HepG2 (cell line): ENCODE results near the gene TM9SF2. TPM values are rescaled to one million over a fixed set of nuclear protein-coding genes. Genes with fewer than 3 reads are reported as not detected.

Source experiments
- ATAC-seq: fragments of 200-7000 bp; cut with Tn5 transposase; 3 replicates; pipeline ENCODE4 v1.9.1; 2020; ENCODE audit warnings: mild to moderate bottlenecking, moderate library complexity
- BruUV-seq: library from RNA; stranded (reverse); fragments of 400-500 nt; replicated peaks from 2 replicates; lab custom pipeline; 2021; lab: Mats Ljungman, UMichigan
- CTCF ChIA-PET: fragments of 300-600 bp; formaldehyde crosslinking; extraction: SDS; loops from one replicate; lab custom pipeline; 2021; ENCODE audit warnings: low total read pairs, inconsistent platforms, low intra/inter-chr PET ratio; lab: Yijun Ruan, JAX
- POLR2A ChIA-PET: fragments of 350-600 bp; sonication (Branson Sonifier 250); formaldehyde crosslinking; loops from one replicate; lab custom pipeline; 2020; ENCODE audit warnings: antibody characterized with exemption, inconsistent platforms; lab: Yijun Ruan, JAX
- DNase-seq: peaks from one replicate; pipeline ENCODE4 v3.0.0-alpha.2; 2015; ENCODE audit warnings: low spot score
- FAIRE-seq: peaks from 3 replicates; lab custom pipeline; 2011; peaks lifted over from hg19 to GRCh38; lab: Jason Lieb, UNC
- H2AFZ ChIP-seq: one replicate; pipeline ENCODE4 v1.6.1; 2011; ENCODE audit warnings: low read length, inconsistent platforms
- H3K27ac ChIP-seq: fragments of 300-600 bp; 3 replicates; pipeline ENCODE4 v1.8.0; 2011; ENCODE audit warnings: mixed run types, mild to moderate bottlenecking, mixed read lengths, low read length, inconsistent platforms; ENCODE audit not compliant: insufficient read depth; ENCODE audit errors: extremely low read length
- H3K27me3 ChIP-seq, 2 experiments: fragments of 200-600 bp in 1 of 2; 2 replicates in 1 of 2; 3 replicates in 1 of 2; pipeline versions ENCODE4 v1.6.0 to v1.8.0; 2011; ENCODE audit warnings: low read length in 2 of 2, mild to moderate bottlenecking in 2 of 2, moderate library complexity in 2 of 2, inconsistent platforms in 1 of 2; ENCODE audit not compliant: insufficient read depth in 2 of 2, control insufficient read depth in 1 of 2
- H3K36me3 ChIP-seq, 2 experiments: fragments of 200-600 bp in 1 of 2; replicated peaks in 1 of 2; 2 replicates in 1 of 2; 3 replicates in 1 of 2; pipeline versions ENCODE4 v1.5.1 to v1.8.0; 2011; ENCODE audit warnings: low read length in 2 of 2, inconsistent platforms in 1 of 2; ENCODE audit not compliant: insufficient read depth in 2 of 2, control insufficient read depth in 1 of 2
- H3K4me1 ChIP-seq: 2 replicates; pipeline ENCODE4 v1.5.1; 2012; ENCODE audit warnings: low read length, inconsistent platforms; ENCODE audit not compliant: insufficient read depth
- H3K4me2 ChIP-seq: 2 replicates; pipeline ENCODE4 v1.6.0; 2011; ENCODE audit warnings: low read depth, low read length, inconsistent platforms
- H3K4me3 ChIP-seq, 3 experiments: fragments of 200-600 bp in 1 of 3; sonication (generic), shearing (Covaris generic) in 1 of 3; replicated peaks in 1 of 3; 2 replicates each; pipeline ENCODE4 v1.5.1; 2011 to 2016; ENCODE audit warnings: low read length in 3 of 3, inconsistent platforms in 2 of 3, low read depth in 2 of 3, mild to moderate bottlenecking in 2 of 3, control low read depth in 1 of 3, mixed read lengths in 1 of 3; ENCODE audit not compliant: insufficient read depth in 1 of 3
- H3K79me2 ChIP-seq: one replicate; pipeline ENCODE4 v1.6.1; 2011; ENCODE audit warnings: low read length, inconsistent platforms; ENCODE audit not compliant: insufficient read depth
- H3K9ac ChIP-seq: 2 replicates; pipeline ENCODE4 v1.6.0; 2011; ENCODE audit warnings: mild to moderate bottlenecking, low read depth, low read length, inconsistent platforms; ENCODE audit not compliant: insufficient read depth
- H3K9me3 ChIP-seq: 2 replicates; pipeline ENCODE4 v1.5.1; 2012; ENCODE audit warnings: mild to moderate bottlenecking, low read length
- H4K20me1 ChIP-seq: 2 replicates; pipeline ENCODE4 v1.6.0; 2011; ENCODE audit warnings: inconsistent platforms, mild to moderate bottlenecking, low read length, moderate library complexity; ENCODE audit not compliant: insufficient read depth
- GPN1 ChIP-seq: sonication (generic); formaldehyde crosslinking; IDR thresholded peaks from 2 replicates; pipeline ENCODE4 v1.5.1; 2020; ENCODE audit warnings: missing genetic modification reagents, borderline replicate concordance
- KAT8 ChIP-seq: IDR thresholded peaks from 2 replicates; pipeline ENCODE4 v1.6.1; 2016; ENCODE audit warnings: missing genetic modification reagents, missing compliant biosample characterization
- KDM5B ChIP-seq: sonication (generic); formaldehyde crosslinking; IDR thresholded peaks from 2 replicates; pipeline ENCODE4 v1.4.0; 2020; ENCODE audit warnings: missing genetic modification reagents, mild to moderate bottlenecking, borderline replicate concordance
- MAFG ChIP-seq: sonication (generic); formaldehyde crosslinking; IDR thresholded peaks from 2 replicates; pipeline ENCODE4 v1.5.1; 2020; ENCODE audit warnings: mild to moderate bottlenecking, missing genetic modification reagents
- MBNL3 ChIP-seq: fragments of 250-450 bp; sonication (Bioruptor Pico); conservative IDR thresholded peaks from 2 replicates; pipeline ENCODE4 v1.8.0; 2022; ENCODE audit warnings: mild to moderate bottlenecking, inconsistent platforms
- SMAD1 ChIP-seq: sonication (generic); formaldehyde crosslinking; IDR thresholded peaks from 2 replicates; pipeline ENCODE4 v1.4.0; 2020; ENCODE audit warnings: missing genetic modification reagents, low read depth, mild to moderate bottlenecking, borderline replicate concordance
- SP5 ChIP-seq: IDR thresholded peaks from 2 replicates; pipeline ENCODE4 v1.6.1; 2016; ENCODE audit warnings: low read depth, borderline replicate concordance
- TAF1 ChIP-seq: sonication (generic); formaldehyde crosslinking; IDR thresholded peaks from 2 replicates; pipeline ENCODE4 v1.4.0; 2020; ENCODE audit warnings: missing genetic modification reagents
- ZKSCAN1 ChIP-seq: fragments of 150-350 bp; IDR thresholded peaks from 2 replicates; pipeline ENCODE4 v1.6.1; 2014; ENCODE audit warnings: low read length
- ZNF12 ChIP-seq: sonication (generic); formaldehyde crosslinking; IDR thresholded peaks from 2 replicates; pipeline ENCODE4 v1.5.0; 2020; ENCODE audit warnings: missing genetic modification reagents
- ZNF124 ChIP-seq: sonication (generic); formaldehyde crosslinking; IDR thresholded peaks from 2 replicates; pipeline ENCODE4 v1.4.0; 2020; ENCODE audit warnings: missing genetic modification reagents
- ZNF235 ChIP-seq: sonication (generic); formaldehyde crosslinking; IDR thresholded peaks from 2 replicates; pipeline ENCODE4 v1.8.1; 2023; ENCODE audit warnings: mild to moderate bottlenecking, missing genetic modification reagents, borderline replicate concordance
- ZNF501 ChIP-seq: sonication (generic); formaldehyde crosslinking; IDR thresholded peaks from 2 replicates; pipeline ENCODE4 v1.5.1; 2020; ENCODE audit warnings: mild to moderate bottlenecking, moderate library complexity, missing genetic modification reagents
- ZNF616 ChIP-seq: sonication (generic); formaldehyde crosslinking; IDR thresholded peaks from 2 replicates; pipeline ENCODE4 v1.5.0; 2020; ENCODE audit warnings: low read depth, mild to moderate bottlenecking, missing genetic modification reagents
- ZNF782 ChIP-seq: sonication (generic); formaldehyde crosslinking; IDR thresholded peaks from 2 replicates; pipeline ENCODE4 v1.4.0; 2020; ENCODE audit warnings: missing genetic modification reagents, mild to moderate bottlenecking, borderline replicate concordance
- WGBS: methylation state at CpG from one replicate; pipeline ENCODE4 v1.1.6; 2017; ENCODE audit warnings: low lambda C conversion rate; 5-methylcytosine and 5-hydroxymethylcytosine counted together
- in situ Hi-C: cut with HindIII; loops from 2 replicates; pipeline ENCODE4 v1.10.0; 2017; ENCODE audit warnings: low pct_unique_long_range_greater_than_20kb; ENCODE audit not compliant: extremely low pct_ligation_motif_present
- intact Hi-C: fragments of 100-400 bp; cut with micrococcal nuclease; formaldehyde crosslinking; loops from one replicate; pipeline ENCODE4 v1.10.0; 2022; ENCODE audit not compliant: unreplicated experiment
- polyA plus RNA-seq, 8 experiments: library from polyadenylated mRNA; depleted of rRNA in 3 of 8; stranded (reverse) in 7 of 8; unstranded in 1 of 8; fragments of >200 nt; fragmentation: Illumina TruSeq in 4 of 8; extraction: Trizol in 4 of 8; gene quantifications; 2 replicates each; pipeline versions ENCODE4 v1.2.1 to v1.2.3, GENCODE V29; 2011 to 2016; ENCODE audit warnings: low read depth in 4 of 8, missing spikeins in 1 of 8, mixed read lengths in 1 of 8; ENCODE audit not compliant: insufficient read depth in 1 of 8
- total RNA-seq, 5 experiments: library from RNA; depleted of rRNA; stranded (reverse); fragments of >200 nt; fragmentation: Illumina TruSeq; extraction: Trizol; gene quantifications; 2 replicates each; pipeline ENCODE4 v1.2.3, GENCODE V29; 2016; ENCODE audit warnings: low read depth in 1 of 5
- TF ChIP-seq, protein P1 (sequence below): sonication (generic); formaldehyde crosslinking; IDR thresholded peaks from 2 replicates; pipeline ENCODE4 v1.8.0; 2022; ENCODE audit warnings: mild to moderate bottlenecking, missing genetic modification reagents, borderline replicate concordance
- TF ChIP-seq, protein P2 (sequence below): sonication (generic); formaldehyde crosslinking; IDR thresholded peaks from 2 replicates; pipeline ENCODE4 v1.4.0; 2020; ENCODE audit warnings: low read depth, missing genetic modification reagents
- TF ChIP-seq, protein P3 (sequence below): sonication (generic); formaldehyde crosslinking; IDR thresholded peaks from 2 replicates; pipeline ENCODE4 v1.9.0; 2022; ENCODE audit warnings: missing genetic modification reagents, mild to moderate bottlenecking, borderline replicate concordance

Gene TM9SF2
- total and polyA plus RNA-seq, 2 of the 13 experiments (the other 11 are each of a cell fraction or from before 2014, with no cell fraction given): 94.1 to 123 TPM

DNA sequence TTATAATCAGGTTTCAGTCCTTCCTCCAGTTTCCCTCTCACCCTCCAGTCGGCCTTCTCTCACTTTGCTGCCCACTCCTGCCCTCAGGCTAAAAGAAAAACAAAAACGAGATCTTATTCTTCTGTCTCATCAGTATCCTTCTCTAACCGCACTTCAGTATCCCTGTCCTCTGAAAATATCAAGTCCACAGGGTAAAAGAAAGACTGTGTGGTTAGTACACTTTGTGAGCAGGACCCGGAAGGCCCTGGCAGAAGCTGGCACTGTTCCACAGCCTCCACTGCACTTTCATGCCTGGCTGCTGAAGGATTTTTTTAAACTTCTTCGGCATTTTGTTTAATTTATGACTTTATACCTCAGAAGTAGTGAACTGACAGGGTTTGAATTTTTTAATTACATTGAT is 51.8 kb downstream of the TM9SF2 start (continued):
- TF ChIP-seq, protein P1, sequence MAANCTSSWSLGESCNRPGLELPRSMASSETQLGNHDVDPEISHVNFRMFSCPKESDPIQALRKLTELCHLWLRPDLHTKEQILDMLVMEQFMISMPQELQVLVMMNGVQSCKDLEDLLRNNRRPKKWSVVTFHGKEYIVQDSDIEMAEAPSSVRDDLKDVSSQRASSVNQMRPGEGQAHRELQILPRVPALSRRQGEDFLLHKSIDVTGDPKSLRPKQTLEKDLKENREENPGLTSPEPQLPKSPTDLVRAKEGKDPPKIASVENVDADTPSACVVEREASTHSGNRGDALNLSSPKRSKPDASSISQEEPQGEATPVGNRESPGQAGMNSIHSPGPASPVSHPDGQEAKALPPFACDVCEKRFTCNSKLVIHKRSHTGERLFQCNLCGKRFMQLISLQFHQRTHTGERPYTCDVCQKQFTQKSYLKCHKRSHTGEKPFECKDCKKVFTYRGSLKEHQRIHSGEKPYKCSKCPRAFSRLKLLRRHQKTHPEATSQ (CRISPR knock-in tag): no peak
- TF ChIP-seq, protein P2, sequence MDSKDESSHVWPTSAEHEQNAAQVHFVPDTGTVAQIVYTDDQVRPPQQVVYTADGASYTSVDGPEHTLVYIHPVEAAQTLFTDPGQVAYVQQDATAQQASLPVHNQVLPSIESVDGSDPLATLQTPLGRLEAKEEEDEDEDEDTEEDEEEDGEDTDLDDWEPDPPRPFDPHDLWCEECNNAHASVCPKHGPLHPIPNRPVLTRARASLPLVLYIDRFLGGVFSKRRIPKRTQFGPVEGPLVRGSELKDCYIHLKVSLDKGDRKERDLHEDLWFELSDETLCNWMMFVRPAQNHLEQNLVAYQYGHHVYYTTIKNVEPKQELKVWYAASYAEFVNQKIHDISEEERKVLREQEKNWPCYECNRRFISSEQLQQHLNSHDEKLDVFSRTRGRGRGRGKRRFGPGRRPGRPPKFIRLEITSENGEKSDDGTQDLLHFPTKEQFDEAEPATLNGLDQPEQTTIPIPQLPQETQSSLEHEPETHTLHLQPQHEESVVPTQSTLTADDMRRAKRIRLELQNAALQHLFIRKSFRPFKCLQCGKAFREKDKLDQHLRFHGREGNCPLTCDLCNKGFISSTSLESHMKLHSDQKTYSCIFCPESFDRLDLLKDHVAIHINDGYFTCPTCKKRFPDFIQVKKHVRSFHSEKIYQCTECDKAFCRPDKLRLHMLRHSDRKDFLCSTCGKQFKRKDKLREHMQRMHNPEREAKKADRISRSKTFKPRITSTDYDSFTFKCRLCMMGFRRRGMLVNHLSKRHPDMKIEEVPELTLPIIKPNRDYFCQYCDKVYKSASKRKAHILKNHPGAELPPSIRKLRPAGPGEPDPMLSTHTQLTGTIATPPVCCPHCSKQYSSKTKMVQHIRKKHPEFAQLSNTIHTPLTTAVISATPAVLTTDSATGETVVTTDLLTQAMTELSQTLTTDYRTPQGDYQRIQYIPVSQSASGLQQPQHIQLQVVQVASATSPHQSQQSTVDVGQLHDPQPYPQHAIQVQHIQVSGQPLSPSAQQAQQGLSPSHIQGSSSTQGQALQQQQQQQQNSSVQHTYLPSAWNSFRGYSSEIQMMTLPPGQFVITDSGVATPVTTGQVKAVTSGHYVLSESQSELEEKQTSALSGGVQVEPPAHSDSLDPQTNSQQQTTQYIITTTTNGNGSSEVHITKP (CRISPR knock-in tag): no peak
- TF ChIP-seq ZNF501 (CRISPR knock-in tag) (no peak), ZNF616 (CRISPR knock-in tag) (no peak), MAFG (CRISPR knock-in tag) (no peak), ZNF782 (CRISPR knock-in tag) (no peak), TAF1 (no peak), SMAD1 (no peak)
- TF ChIP-seq, all 625 proteins: peak for 0

DNA sequence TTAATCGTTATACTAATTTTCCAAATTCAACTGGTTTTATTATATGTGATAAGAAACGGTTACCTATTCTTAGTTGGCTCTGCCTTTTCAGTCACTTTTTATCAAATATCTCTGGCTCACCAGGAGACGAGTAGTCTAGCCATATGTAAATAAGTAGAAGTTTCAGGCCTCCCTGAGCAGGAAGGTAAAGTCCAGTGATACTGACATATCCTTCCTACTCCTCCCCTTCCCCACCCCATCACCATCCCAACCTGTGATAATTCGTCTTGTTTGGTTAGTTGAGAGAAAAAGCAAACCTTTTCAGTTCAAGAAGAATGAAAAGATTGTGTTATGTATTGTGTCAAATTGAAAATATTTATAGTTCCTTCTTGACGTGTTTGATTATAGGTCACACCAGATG is 53.9 kb downstream of the TM9SF2 start:
- ATAC-seq: peak; percentile 84
- CTCF ChIA-PET: no interaction called here
- TF ChIP-seq ZNF235 (CRISPR knock-in tag) (no peak), ZKSCAN1 (no peak), SP5 (CRISPR knock-in tag) (0 out of 2 replicates have a peak, but pooled peaks have one; percentile 51), MBNL3 (CRISPR knock-in tag) (no peak), KAT8 (CRISPR knock-in tag) (no peak), ZNF124 (CRISPR knock-in tag) (no peak), GPN1 (CRISPR knock-in tag) (no peak), ZNF12 (CRISPR knock-in tag) (no peak), KDM5B (no peak)
- TF ChIP-seq, protein P3, sequence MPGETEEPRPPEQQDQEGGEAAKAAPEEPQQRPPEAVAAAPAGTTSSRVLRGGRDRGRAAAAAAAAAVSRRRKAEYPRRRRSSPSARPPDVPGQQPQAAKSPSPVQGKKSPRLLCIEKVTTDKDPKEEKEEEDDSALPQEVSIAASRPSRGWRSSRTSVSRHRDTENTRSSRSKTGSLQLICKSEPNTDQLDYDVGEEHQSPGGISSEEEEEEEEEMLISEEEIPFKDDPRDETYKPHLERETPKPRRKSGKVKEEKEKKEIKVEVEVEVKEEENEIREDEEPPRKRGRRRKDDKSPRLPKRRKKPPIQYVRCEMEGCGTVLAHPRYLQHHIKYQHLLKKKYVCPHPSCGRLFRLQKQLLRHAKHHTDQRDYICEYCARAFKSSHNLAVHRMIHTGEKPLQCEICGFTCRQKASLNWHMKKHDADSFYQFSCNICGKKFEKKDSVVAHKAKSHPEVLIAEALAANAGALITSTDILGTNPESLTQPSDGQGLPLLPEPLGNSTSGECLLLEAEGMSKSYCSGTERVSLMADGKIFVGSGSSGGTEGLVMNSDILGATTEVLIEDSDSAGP (CRISPR knock-in tag): no peak

More for the DNA sequence above, 53.9 kb downstream of the TM9SF2 start:
- no peak overlapping the region for H3K4me3 ChIP-seq
- in situ Hi-C loops (no loop called here), intact Hi-C loops (no loop called here)
- WGBS: 30% methylated on average over 5 of the region's 5 CpGs
- no peak overlapping the region for H2AFZ ChIP-seq
- DNase-seq: peak; percentile 72
- no peaks in the 10 kb centered on the region for H4K20me1 ChIP-seq
- H3K27ac ChIP-seq: peak overlapping the region; percentile 2
- H3K9ac ChIP-seq: no peak overlapping the region
- H3K79me2 ChIP-seq: no peaks in the 10 kb centered on the region
- peak; percentile 58 for FAIRE-seq
- no peak overlapping the region for H3K4me2 ChIP-seq
- H3K36me3 ChIP-seq: peaks cover 4 to 37% of the 10 kb centered on the region in 2 experiments
- POLR2A ChIA-PET: no interaction called here
- H3K9me3 ChIP-seq: no peaks in the 10 kb centered on the region
- no TSS peak for BruUV-seq
- no peaks in the 10 kb centered on the region for H3K27me3 ChIP-seq
- H3K4me1 ChIP-seq: peaks cover 48% of the 10 kb centered on the region
